Neural progenitor cell (in vitro differentiated cells): ENCODE results near the gene RIPOR3.

Experiments
- CTCF ChIP-seq: fragments of 200-600 bp; sonication (generic); IDR thresholded peaks from 2 replicates; pipeline ENCODE4 v1.5.1; 2017; ENCODE audit warnings: antibody characterized with exemption, mild to moderate bottlenecking
- EZH2 ChIP-seq: fragments of 200-600 bp; sonication (generic); IDR thresholded peaks from 2 replicates; pipeline ENCODE4 v1.6.1; 2017; ENCODE audit warnings: antibody characterized with exemption, mild to moderate bottlenecking, moderate library complexity

DNA sequence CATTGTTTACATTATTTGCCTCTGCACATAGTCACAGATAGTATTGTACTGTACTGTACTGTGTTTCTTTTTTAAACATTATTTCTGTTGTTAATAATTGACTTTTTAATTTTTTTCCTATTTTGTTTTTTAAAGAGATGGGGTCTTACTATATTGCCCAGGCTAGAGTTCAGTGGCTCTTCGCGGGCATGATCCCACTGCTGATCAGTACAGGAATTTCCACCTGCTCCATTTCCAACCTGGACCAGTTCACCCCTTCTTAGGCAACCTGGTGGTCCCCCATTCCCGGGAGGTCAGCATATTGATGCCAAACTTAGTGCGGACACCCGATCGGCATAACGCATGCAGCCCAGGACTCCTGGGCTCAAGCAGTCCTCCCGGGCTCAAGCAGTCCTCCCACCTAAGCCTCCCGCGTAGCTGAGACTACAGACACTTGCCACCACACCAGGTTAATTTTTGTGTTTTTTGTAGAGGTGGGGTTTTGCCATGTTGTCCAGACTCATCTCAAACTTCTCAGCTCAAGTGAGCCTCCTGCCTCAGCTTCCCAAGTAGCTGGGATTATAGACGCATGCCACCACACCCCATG, 133.7 kb downstream of the RIPOR3 start:
- TF ChIP-seq CTCF, result no peak
- TF ChIP-seq EZH2, result no peak
